OCI-LY1 (cell line): ENCODE data around the gene MFN1.

ENCODE experiments used
- CTCF ChIP-seq: fragments of 200-600 bp; sonication (generic), shearing (Covaris generic); IDR thresholded peaks from 2 replicates; pipeline ENCODE4 v1.5.1; 2017; ENCODE audit warnings: mild to moderate bottlenecking, antibody characterized with exemption, low read length, moderate library complexity, mixed read lengths
- EZH2 ChIP-seq: fragments of 200-600 bp; sonication (generic), shearing (Covaris generic); IDR thresholded peaks from 2 replicates; pipeline ENCODE4 v1.8.0; 2017; ENCODE audit warnings: borderline replicate concordance, mixed run types, mild to moderate bottlenecking, antibody characterized with exemption, low read length, moderate library complexity, mixed read lengths

GRCh38 chr3:179304605-179305004 lies 42.9 kb upstream of the MFN1 start:
- TF ChIP-seq CTCF (no peak), EZH2 (no peak)
